Fibroblast of lung (primary cell): ENCODE results near the gene ARHGEF3. TPM values are rescaled to one million over a fixed set of nuclear protein-coding genes. Genes with fewer than 3 reads are reported as not detected.
A peak's percentile ranks its signal among the peaks of the same experiment; 100 is the strongest.

Experiments
- DNase-seq, 2 donors: peaks; one replicate each; pipeline versions ENCODE4 v3.0.0 to v3.0.0-alpha.2; 2010; ENCODE audit warnings: low read depth in 2 of 2
- H2AFZ ChIP-seq: 2 replicates; pipeline ENCODE4 v1.5.1; 2012; ENCODE audit warnings: low read length, control low read depth, inconsistent platforms
- H3K27ac ChIP-seq: 2 replicates; pipeline ENCODE4 v1.5.1; 2011; ENCODE audit warnings: low read length, control low read depth; ENCODE audit not compliant: insufficient read depth
- H3K27me3 ChIP-seq: 2 replicates; pipeline ENCODE4 v1.5.1; 2011; ENCODE audit warnings: mild to moderate bottlenecking, low read length; ENCODE audit not compliant: control insufficient read depth, insufficient read depth
- H3K36me3 ChIP-seq: 2 replicates; pipeline ENCODE4 v1.5.1; 2011; ENCODE audit warnings: low read length; ENCODE audit not compliant: control insufficient read depth, insufficient read depth
- H3K4me1 ChIP-seq: 2 replicates; pipeline ENCODE4 v1.5.1; 2011; ENCODE audit warnings: low read length; ENCODE audit not compliant: control insufficient read depth, insufficient read depth; ENCODE audit errors: extremely low read depth
- H3K4me2 ChIP-seq: 2 replicates; pipeline ENCODE4 v1.5.1; 2011; ENCODE audit warnings: low read length, control low read depth; ENCODE audit not compliant: insufficient read depth; ENCODE audit errors: extremely low read depth
- H3K4me3 ChIP-seq, 4 experiments: fragments of 200-600 bp in 1 of 4; sonication (generic) in 1 of 4; replicated peaks in 1 of 4; 2 replicates each; pipeline ENCODE4 v1.5.1; 2011 to 2016; ENCODE audit warnings: low read length in 4 of 4, low read depth in 3 of 4, mild to moderate bottlenecking in 3 of 4, control low read depth in 2 of 4, inconsistent platforms in 1 of 4, mixed read lengths in 1 of 4; ENCODE audit not compliant: insufficient read depth in 1 of 4; ENCODE audit errors: control extremely low read depth in 1 of 4
- H3K79me2 ChIP-seq: 2 replicates; pipeline ENCODE4 v1.5.1; 2012; ENCODE audit warnings: mild to moderate bottlenecking, low read length, inconsistent platforms; ENCODE audit not compliant: control insufficient read depth, insufficient read depth
- H3K9ac ChIP-seq: 2 replicates; pipeline ENCODE4 v1.5.1; 2011; ENCODE audit warnings: mild to moderate bottlenecking, low read length, control low read depth; ENCODE audit not compliant: insufficient read depth
- H3K9me3 ChIP-seq: 2 replicates; pipeline ENCODE4 v1.5.1; 2012; ENCODE audit warnings: low read depth, low read length; ENCODE audit not compliant: control insufficient read depth, insufficient read depth
- H4K20me1 ChIP-seq: 2 replicates; pipeline ENCODE4 v1.5.1; 2011; ENCODE audit warnings: low read length; ENCODE audit not compliant: control insufficient read depth, insufficient read depth; ENCODE audit errors: extremely low read depth
- CTCF ChIP-seq, 2 donors: IDR thresholded peaks in 1 of 2; conservative IDR thresholded peaks in 1 of 2; 1 replicate in 1 of 2; 2 replicates in 1 of 2; pipeline ENCODE4 v1.5.1; 2011 to 2012; ENCODE audit warnings: low read length in 2 of 2, control low read depth in 1 of 2, inconsistent platforms in 1 of 2, low read depth in 1 of 2, mild to moderate bottlenecking in 1 of 2
- EZH2 ChIP-seq: IDR thresholded peaks from 2 replicates; pipeline ENCODE4 v1.5.1; 2012; ENCODE audit warnings: low read length, control low read depth, mild to moderate bottlenecking; ENCODE audit errors: missing control alignments
- polyA plus RNA-seq, 2 donors: library from polyadenylated mRNA; depleted of rRNA in 1 of 2; stranded (reverse) in 1 of 2; unstranded in 1 of 2; fragments of >200 nt; gene quantifications; 2 replicates each; pipeline ENCODE4 v1.2.1, GENCODE V29; 2011 to 2012; ENCODE audit warnings: missing spikeins in 1 of 2
- total RNA-seq: library from RNA; depleted of rRNA; stranded (reverse); fragments of >200 nt; gene quantifications from 2 replicates; pipeline ENCODE4 v1.2.1, GENCODE V29; 2014

The ARHGEF3 gene
- total and polyA plus RNA-seq, 2 donors (not counting 1 experiment from before 2014, with no cell fraction given): 2.6 to 16.7 TPM

- Histone ChIP-seq H3K36me3 (no peaks in the 10 kb centered on the region), H3K79me2 (no peaks in the 10 kb centered on the region), H3K9ac (no peak overlapping the region), H4K20me1 (no peaks in the 10 kb centered on the region), H3K4me3 (no peak overlapping the region), H3K4me2 (no peak overlapping the region), H3K27ac (no peak overlapping the region), H2AFZ (no peak overlapping the region), H3K4me1 (peaks cover 2% of the 10 kb centered on the region), H3K27me3 (no peaks in the 10 kb centered on the region), H3K9me3 (no peaks in the 10 kb centered on the region)
- DNase-seq: peak in 1 of 2 donors; percentile 66
- no peak for TF ChIP-seq EZH2
- no peak for TF ChIP-seq CTCF (conservative IDR thresholded peaks at IDR 0.05 in 1 of 2, IDR thresholded peaks at IDR 0.05 in 1 of 2; ENCODE audit: low read depth in 1 of 2, low read length in 2 of 2)
Measured at GRCh38 chr3:56761887-56762651, 39.7 kb downstream of the ARHGEF3 start.

GRCh38 chr3:56761023-56761422 lies 40.7 kb downstream of the ARHGEF3 start:
- H3K79me2 ChIP-seq: no peaks in the 10 kb centered on the region

GRCh38 chr3:56759532-56759931 lies 42.2 kb downstream of the ARHGEF3 start:
- H2AFZ ChIP-seq: no peak overlapping the region

More at GRCh38 chr3:56761023-56761422, 40.7 kb downstream of the ARHGEF3 start:
- no peak overlapping the region for H3K27ac ChIP-seq
- H4K20me1 ChIP-seq: no peaks in the 10 kb centered on the region
- no peak for TF ChIP-seq CTCF (conservative IDR thresholded peaks at IDR 0.05 in 1 of 2, IDR thresholded peaks at IDR 0.05 in 1 of 2; ENCODE audit: low read depth in 1 of 2, low read length in 2 of 2)
- no peak for TF ChIP-seq EZH2
- no peaks in the 10 kb centered on the region for H3K27me3 ChIP-seq
- no peak for DNase-seq
- H3K9me3 ChIP-seq: no peaks in the 10 kb centered on the region
- no peak overlapping the region for H3K4me2 ChIP-seq
- H3K9ac ChIP-seq: no peak overlapping the region
- no peak overlapping the region for H3K4me3 ChIP-seq
- peaks cover 2% of the 10 kb centered on the region for H3K4me1 ChIP-seq
- no peak overlapping the region for H2AFZ ChIP-seq
- no peaks in the 10 kb centered on the region for H3K36me3 ChIP-seq

More at GRCh38 chr3:56759532-56759931, 42.2 kb downstream of the ARHGEF3 start:
- Histone ChIP-seq H3K4me2 (no peak overlapping the region), H3K9ac (no peak overlapping the region), H3K4me3 (no peak overlapping the region), H3K27ac (no peak overlapping the region), H3K27me3 (no peaks in the 10 kb centered on the region), H3K4me1 (peaks cover 2% of the 10 kb centered on the region), H3K9me3 (no peaks in the 10 kb centered on the region), H3K36me3 (no peaks in the 10 kb centered on the region), H3K79me2 (no peaks in the 10 kb centered on the region), H4K20me1 (no peaks in the 10 kb centered on the region)
- TF ChIP-seq EZH2 (no peak), CTCF (conservative IDR thresholded peaks at IDR 0.05 in 1 of 2, IDR thresholded peaks at IDR 0.05 in 1 of 2; ENCODE audit: low read depth in 1 of 2, low read length in 2 of 2) (no peak)
- no peak for DNase-seq
